ENCODE data around the gene MARCO. TPM values are rescaled to one million over a fixed set of nuclear protein-coding genes. Genes with fewer than 3 reads are reported as not detected.

The MARCO gene
- polyA plus RNA-seq, 1 donor from 2014 or later, result not detected

DNA sequence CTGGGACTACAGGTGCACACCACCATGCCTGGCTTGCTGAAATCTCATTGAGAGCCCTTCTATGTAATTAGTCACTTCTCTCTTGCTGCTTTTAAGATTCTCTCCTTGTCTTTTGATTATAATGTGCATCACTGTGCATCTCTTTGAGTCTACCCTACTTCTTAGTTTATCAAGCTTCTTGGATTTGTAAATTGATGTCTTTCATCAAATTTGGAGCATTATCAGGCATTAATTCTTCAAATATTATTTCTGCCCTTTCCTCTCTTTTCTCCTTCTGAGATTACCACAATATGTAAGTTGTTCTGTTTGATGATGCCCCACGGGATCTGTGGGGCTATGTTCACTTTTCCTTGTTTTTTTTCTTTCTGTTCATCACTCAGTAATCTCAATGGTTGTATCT, 9.0 kb upstream of the MARCO start:
- H3K9ac ChIP-seq (ENCODE audit: low read length), result no peak overlapping the region
- H3K9me2 ChIP-seq (ENCODE audit: insufficient read depth, low read length), result no peaks in the 10 kb centered on the region
- H3K4me2 ChIP-seq (ENCODE audit: low read length), result no peak overlapping the region
- H2AFZ ChIP-seq (ENCODE audit: low read depth, low read length), result no peak overlapping the region
- H3K79me2 ChIP-seq (replicated peaks; ENCODE audit: insufficient read depth, low read length), result no peaks in the 10 kb centered on the region
- H3K4me3 ChIP-seq (ENCODE audit: low read length), result no peak overlapping the region
- H3K36me3 ChIP-seq (ENCODE audit: insufficient read depth, low read length), result no peaks in the 10 kb centered on the region
- H3K27ac ChIP-seq (ENCODE audit: low read length), result no peak overlapping the region
- TF ChIP-seq, protein P1, sequence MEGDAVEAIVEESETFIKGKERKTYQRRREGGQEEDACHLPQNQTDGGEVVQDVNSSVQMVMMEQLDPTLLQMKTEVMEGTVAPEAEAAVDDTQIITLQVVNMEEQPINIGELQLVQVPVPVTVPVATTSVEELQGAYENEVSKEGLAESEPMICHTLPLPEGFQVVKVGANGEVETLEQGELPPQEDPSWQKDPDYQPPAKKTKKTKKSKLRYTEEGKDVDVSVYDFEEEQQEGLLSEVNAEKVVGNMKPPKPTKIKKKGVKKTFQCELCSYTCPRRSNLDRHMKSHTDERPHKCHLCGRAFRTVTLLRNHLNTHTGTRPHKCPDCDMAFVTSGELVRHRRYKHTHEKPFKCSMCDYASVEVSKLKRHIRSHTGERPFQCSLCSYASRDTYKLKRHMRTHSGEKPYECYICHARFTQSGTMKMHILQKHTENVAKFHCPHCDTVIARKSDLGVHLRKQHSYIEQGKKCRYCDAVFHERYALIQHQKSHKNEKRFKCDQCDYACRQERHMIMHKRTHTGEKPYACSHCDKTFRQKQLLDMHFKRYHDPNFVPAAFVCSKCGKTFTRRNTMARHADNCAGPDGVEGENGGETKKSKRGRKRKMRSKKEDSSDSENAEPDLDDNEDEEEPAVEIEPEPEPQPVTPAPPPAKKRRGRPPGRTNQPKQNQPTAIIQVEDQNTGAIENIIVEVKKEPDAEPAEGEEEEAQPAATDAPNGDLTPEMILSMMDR (IDR thresholded peaks at IDR 0.05; ENCODE audit: poor library complexity, severe bottlenecking), result no peak
- TF ChIP-seq POLR2AphosphoS5 (IDR thresholded peaks at IDR 0.05) (no peak), TAF1 (IDR thresholded peaks at IDR 0.05; ENCODE audit: low read depth) (no peak), RAD21 (conservative IDR thresholded peaks at IDR 0.05) (no peak), SMC3 (conservative IDR thresholded peaks at IDR 0.05; ENCODE audit: poor library complexity) (no peak), MXI1 (conservative IDR thresholded peaks at IDR 0.05; ENCODE audit: poor library complexity, severe bottlenecking) (no peak), EP300 (conservative IDR thresholded peaks at IDR 0.05; ENCODE audit: poor library complexity, severe bottlenecking) (no peak), EZH2 (IDR thresholded peaks at IDR 0.05; ENCODE audit: borderline replicate concordance, insufficient read depth, low read length, poor library complexity, severe bottlenecking) (no peak)
- TF ChIP-seq, protein P2, sequence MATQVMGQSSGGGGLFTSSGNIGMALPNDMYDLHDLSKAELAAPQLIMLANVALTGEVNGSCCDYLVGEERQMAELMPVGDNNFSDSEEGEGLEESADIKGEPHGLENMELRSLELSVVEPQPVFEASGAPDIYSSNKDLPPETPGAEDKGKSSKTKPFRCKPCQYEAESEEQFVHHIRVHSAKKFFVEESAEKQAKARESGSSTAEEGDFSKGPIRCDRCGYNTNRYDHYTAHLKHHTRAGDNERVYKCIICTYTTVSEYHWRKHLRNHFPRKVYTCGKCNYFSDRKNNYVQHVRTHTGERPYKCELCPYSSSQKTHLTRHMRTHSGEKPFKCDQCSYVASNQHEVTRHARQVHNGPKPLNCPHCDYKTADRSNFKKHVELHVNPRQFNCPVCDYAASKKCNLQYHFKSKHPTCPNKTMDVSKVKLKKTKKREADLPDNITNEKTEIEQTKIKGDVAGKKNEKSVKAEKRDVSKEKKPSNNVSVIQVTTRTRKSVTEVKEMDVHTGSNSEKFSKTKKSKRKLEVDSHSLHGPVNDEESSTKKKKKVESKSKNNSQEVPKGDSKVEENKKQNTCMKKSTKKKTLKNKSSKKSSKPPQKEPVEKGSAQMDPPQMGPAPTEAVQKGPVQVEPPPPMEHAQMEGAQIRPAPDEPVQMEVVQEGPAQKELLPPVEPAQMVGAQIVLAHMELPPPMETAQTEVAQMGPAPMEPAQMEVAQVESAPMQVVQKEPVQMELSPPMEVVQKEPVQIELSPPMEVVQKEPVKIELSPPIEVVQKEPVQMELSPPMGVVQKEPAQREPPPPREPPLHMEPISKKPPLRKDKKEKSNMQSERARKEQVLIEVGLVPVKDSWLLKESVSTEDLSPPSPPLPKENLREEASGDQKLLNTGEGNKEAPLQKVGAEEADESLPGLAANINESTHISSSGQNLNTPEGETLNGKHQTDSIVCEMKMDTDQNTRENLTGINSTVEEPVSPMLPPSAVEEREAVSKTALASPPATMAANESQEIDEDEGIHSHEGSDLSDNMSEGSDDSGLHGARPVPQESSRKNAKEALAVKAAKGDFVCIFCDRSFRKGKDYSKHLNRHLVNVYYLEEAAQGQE (IDR thresholded peaks at IDR 0.05; ENCODE audit: borderline replicate concordance), result no peak
- no peaks in the 10 kb centered on the region for H4K20me1 ChIP-seq (ENCODE audit: insufficient read depth)
- no peaks in the 10 kb centered on the region for H3F3A ChIP-seq (ENCODE audit: insufficient read depth, low read length, poor library complexity, severe bottlenecking)
- peaks cover 10% of the 10 kb centered on the region for H3K9me3 ChIP-seq (ENCODE audit: low read length)
- no peaks in the 10 kb centered on the region for H3K27me3 ChIP-seq (ENCODE audit: insufficient read depth, low read depth, low read length)

DNA sequence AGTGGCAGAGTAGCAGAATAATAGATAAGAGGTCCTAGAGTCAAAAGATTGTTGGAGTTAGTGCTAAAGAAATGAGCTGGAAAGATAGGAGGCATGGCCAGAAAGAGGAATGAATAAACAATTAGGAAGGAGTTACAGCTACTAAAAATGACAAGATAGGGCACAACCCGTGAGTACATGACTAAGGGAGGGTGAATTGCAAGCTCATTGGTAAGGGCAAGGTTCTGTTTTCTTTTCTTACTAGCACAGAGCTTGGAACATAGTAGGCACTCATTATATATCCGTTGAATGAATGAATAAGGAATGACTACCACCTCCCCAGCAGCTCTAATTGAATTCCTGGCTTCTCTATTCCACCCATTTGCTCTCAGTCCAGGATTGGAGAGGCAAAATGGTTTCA, 5.7 kb upstream of the MARCO start:
- no peaks in the 10 kb centered on the region for H3K27me3 ChIP-seq (ENCODE audit: insufficient read depth, low read depth, low read length)
- no peak overlapping the region for H3K4me2 ChIP-seq (ENCODE audit: low read length)
- H4K20me1 ChIP-seq (ENCODE audit: insufficient read depth), result no peaks in the 10 kb centered on the region
- TF ChIP-seq, protein P2 (IDR thresholded peaks at IDR 0.05; ENCODE audit: borderline replicate concordance), result no peak
- TF ChIP-seq EZH2 (IDR thresholded peaks at IDR 0.05; ENCODE audit: borderline replicate concordance, insufficient read depth, low read length, poor library complexity, severe bottlenecking), result no peak
- TF ChIP-seq TAF1 (IDR thresholded peaks at IDR 0.05; ENCODE audit: low read depth), result no peak
- no peak for TF ChIP-seq POLR2AphosphoS5 (IDR thresholded peaks at IDR 0.05)
- TF ChIP-seq RAD21 (conservative IDR thresholded peaks at IDR 0.05), result no peak
- TF ChIP-seq, protein P1 (IDR thresholded peaks at IDR 0.05; ENCODE audit: poor library complexity, severe bottlenecking), result no peak
- TF ChIP-seq EP300 (conservative IDR thresholded peaks at IDR 0.05; ENCODE audit: poor library complexity, severe bottlenecking), result no peak
- TF ChIP-seq MXI1 (conservative IDR thresholded peaks at IDR 0.05; ENCODE audit: poor library complexity, severe bottlenecking), result no peak
- no peak overlapping the region for H3K4me3 ChIP-seq (ENCODE audit: low read length)
- peaks cover 6% of the 10 kb centered on the region for H3K9me3 ChIP-seq (ENCODE audit: low read length)
- no peak overlapping the region for H2AFZ ChIP-seq (ENCODE audit: low read depth, low read length)
- no peaks in the 10 kb centered on the region for H3F3A ChIP-seq (ENCODE audit: insufficient read depth, low read length, poor library complexity, severe bottlenecking)
- H3K36me3 ChIP-seq (ENCODE audit: insufficient read depth, low read length), result no peaks in the 10 kb centered on the region
- no peak overlapping the region for H3K9ac ChIP-seq (ENCODE audit: low read length)
- no peak overlapping the region for H3K27ac ChIP-seq (ENCODE audit: low read length)
- H3K9me2 ChIP-seq (ENCODE audit: insufficient read depth, low read length), result no peaks in the 10 kb centered on the region
- no peaks in the 10 kb centered on the region for H3K79me2 ChIP-seq (replicated peaks; ENCODE audit: insufficient read depth, low read length)

All from neural cell (in vitro differentiated cells).